Measurements from ENCODE around the gene GRIK2. TPM values are rescaled to one million over a fixed set of nuclear protein-coding genes. Genes with fewer than 3 reads are reported as not detected.

The GRIK2 gene
- total RNA-seq, 1 donor from 2014 or later: 0.40 TPM

- DNase-seq (ENCODE audit: low read depth): no peak
These were observed 232.8 kb downstream of the GRIK2 start for GRCh38 chr6:101626269-101626668.

GRCh38 chr6:101630941-101631340 is 237.4 kb downstream of the GRIK2 start:
- DNase-seq (ENCODE audit: low read depth): no peak

- no peak for DNase-seq (ENCODE audit: low read depth)
These were observed 239.6 kb downstream of the GRIK2 start for GRCh38 chr6:101633081-101633480.

GRCh38 chr6:101638865-101639264 is 245.4 kb downstream of the GRIK2 start:
- DNase-seq (ENCODE audit: low read depth): peak; percentile 75

- peak; percentile 3 for DNase-seq (ENCODE audit: low read depth)
These were observed 246.6 kb downstream of the GRIK2 start for GRCh38 chr6:101640131-101640530.

GRCh38 chr6:101645770-101646169 is 252.3 kb downstream of the GRIK2 start:
- no peak for DNase-seq (ENCODE audit: low read depth)

GRCh38 chr6:101650402-101651100 is 257.0 kb downstream of the GRIK2 start:
- no peak for DNase-seq (ENCODE audit: low read depth)

GRCh38 chr6:101652079-101652478 is 258.6 kb downstream of the GRIK2 start:
- no peak for DNase-seq (ENCODE audit: low read depth)

- no peak for DNase-seq (ENCODE audit: low read depth)
These were observed 261.6 kb downstream of the GRIK2 start for GRCh38 chr6:101655109-101655508.

- no peak for DNase-seq (ENCODE audit: low read depth)
These were observed 268.8 kb downstream of the GRIK2 start for GRCh38 chr6:101662111-101662897.

GRCh38 chr6:101663100-101663499 is 269.6 kb downstream of the GRIK2 start:
- no peak for DNase-seq (ENCODE audit: low read depth)

- peak; percentile 96 for DNase-seq (ENCODE audit: low read depth)
These were observed 272.7 kb downstream of the GRIK2 start for GRCh38 chr6:101666256-101666655.

- no peak for DNase-seq (ENCODE audit: low read depth)
These were observed 275.1 kb downstream of the GRIK2 start for GRCh38 chr6:101668496-101669030.

GRCh38 chr6:101676187-101676586 is 282.7 kb downstream of the GRIK2 start:
- no peak for DNase-seq (ENCODE audit: low read depth)

GRCh38 chr6:101682937-101683336 is 289.4 kb downstream of the GRIK2 start:
- no peak for DNase-seq (ENCODE audit: low read depth)

GRCh38 chr6:101683884-101684283 is 290.4 kb downstream of the GRIK2 start:
- no peak for DNase-seq (ENCODE audit: low read depth)

GRCh38 chr6:101686653-101687052 is 293.1 kb downstream of the GRIK2 start:
- DNase-seq (ENCODE audit: low read depth): no peak

- no peak for DNase-seq (ENCODE audit: low read depth)
These were observed 295.6 kb downstream of the GRIK2 start for GRCh38 chr6:101689156-101689555.

- DNase-seq (ENCODE audit: low read depth): no peak
These were observed 296.2 kb downstream of the GRIK2 start for GRCh38 chr6:101689695-101690094.

GRCh38 chr6:101700655-101701054 is 307.1 kb downstream of the GRIK2 start:
- no peak for DNase-seq (ENCODE audit: low read depth)

GRCh38 chr6:101703311-101703710 is 309.8 kb downstream of the GRIK2 start:
- no peak for DNase-seq (ENCODE audit: low read depth)

GRCh38 chr6:101705866-101706265 is 312.4 kb downstream of the GRIK2 start:
- DNase-seq (ENCODE audit: low read depth): no peak

GRCh38 chr6:101706576-101706975 is 313.1 kb downstream of the GRIK2 start:
- DNase-seq (ENCODE audit: low read depth): no peak
